Activated T-helper 2 cell treated with anti-CD3 and anti-CD28 coated beads, Interferon-gamma antibody, Interleukin-2, Interleukin-4, amounts not matched to agents 10 μg/mL and 5 μg/mL and 100 μg/mL, durations not matched to agents 14 hours and 24 hours and 36 hours (primary cell): ENCODE measurements around the gene ABHD17C. TPM values are rescaled to one million over a fixed set of nuclear protein-coding genes. Genes with fewer than 3 reads are reported as not detected.

ENCODE experiments used
- total RNA-seq: library from RNA; stranded (reverse); gene quantifications from 2 replicates; pipeline ENCODE4 v1.2.3, GENCODE V29; 2022

Gene ABHD17C
- total RNA-seq, 1 donor from 2014 or later, result 4.2 TPM

Other genes with a start within 250 kb of the ABHD17C start
- gene CEMIP, start 84.1 kb downstream of the ABHD17C start, total RNA-seq, result 0.30 TPM in 1 of 2 replicates, not detected in the other